GM12873 (cell line): ENCODE data around the gene ITLN1.

Experiments
- TF ChIP-seq, protein P1 (sequence below): IDR thresholded peaks from 2 replicates; pipeline ENCODE4 v1.5.1; 2012; ENCODE audit warnings: low read depth, mild to moderate bottlenecking, moderate library complexity, low read length, control low read depth; ENCODE audit not compliant: insufficient read depth; ENCODE audit errors: missing control alignments

Gene ITLN1

DNA sequence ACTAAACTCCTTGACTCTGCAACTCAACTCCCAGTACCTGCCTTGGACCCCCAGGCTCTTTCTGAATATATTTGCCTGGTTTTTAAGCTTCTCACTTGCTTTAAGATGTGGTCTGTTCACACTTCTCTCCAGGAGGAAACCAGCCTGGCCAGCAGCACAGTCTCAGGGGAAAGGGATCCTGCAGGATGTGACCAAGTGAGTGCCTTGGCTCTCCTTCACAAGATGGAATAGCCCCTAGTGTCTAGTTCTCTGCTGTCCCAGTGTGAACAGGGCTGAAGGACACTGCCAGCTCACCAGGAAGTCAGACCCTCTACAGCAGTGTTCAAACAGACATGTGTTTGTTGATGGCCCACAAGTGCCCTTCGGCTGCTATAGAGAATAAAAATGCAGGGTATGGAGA is 55.2 kb downstream of the ITLN1 start:
- TF ChIP-seq, protein P1, sequence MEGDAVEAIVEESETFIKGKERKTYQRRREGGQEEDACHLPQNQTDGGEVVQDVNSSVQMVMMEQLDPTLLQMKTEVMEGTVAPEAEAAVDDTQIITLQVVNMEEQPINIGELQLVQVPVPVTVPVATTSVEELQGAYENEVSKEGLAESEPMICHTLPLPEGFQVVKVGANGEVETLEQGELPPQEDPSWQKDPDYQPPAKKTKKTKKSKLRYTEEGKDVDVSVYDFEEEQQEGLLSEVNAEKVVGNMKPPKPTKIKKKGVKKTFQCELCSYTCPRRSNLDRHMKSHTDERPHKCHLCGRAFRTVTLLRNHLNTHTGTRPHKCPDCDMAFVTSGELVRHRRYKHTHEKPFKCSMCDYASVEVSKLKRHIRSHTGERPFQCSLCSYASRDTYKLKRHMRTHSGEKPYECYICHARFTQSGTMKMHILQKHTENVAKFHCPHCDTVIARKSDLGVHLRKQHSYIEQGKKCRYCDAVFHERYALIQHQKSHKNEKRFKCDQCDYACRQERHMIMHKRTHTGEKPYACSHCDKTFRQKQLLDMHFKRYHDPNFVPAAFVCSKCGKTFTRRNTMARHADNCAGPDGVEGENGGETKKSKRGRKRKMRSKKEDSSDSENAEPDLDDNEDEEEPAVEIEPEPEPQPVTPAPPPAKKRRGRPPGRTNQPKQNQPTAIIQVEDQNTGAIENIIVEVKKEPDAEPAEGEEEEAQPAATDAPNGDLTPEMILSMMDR = no peak

- TF ChIP-seq, protein P1 = no peak
Observed at GRCh38 chr1:160827418-160827817, 57.6 kb downstream of the ITLN1 start.

DNA sequence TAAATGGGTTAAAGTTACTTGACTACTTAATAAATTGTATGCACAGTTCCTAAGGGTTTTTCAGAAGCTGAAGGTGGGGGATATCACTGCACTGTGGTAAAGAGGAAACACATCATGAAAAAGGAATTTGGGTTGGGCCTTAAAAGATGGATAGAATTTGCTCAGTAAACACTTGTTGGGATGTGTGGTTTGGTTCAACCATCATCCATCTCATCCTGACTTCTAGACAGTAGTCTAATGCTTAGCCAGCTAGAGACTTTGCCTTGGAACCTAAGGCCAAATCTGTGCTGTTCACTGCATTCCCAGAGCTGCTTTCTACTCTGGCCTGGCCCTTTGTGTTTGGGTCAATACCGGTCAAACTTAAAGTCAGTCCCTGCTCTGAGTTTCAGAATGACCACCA is 58.4 kb downstream of the ITLN1 start:
- TF ChIP-seq, protein P1 = no peak
